H9 (cell line): Measurements from ENCODE around the gene MSI2. TPM values are rescaled to one million over a fixed set of nuclear protein-coding genes. Genes with fewer than 3 reads are reported as not detected.

Source experiments
- DNase-seq: peaks from one replicate; pipeline ENCODE4 v3.0.0-alpha.2; 2017
- H2AFZ ChIP-seq: one replicate; pipeline ENCODE4 v1.6.1; 2013; ENCODE audit warnings: mild to moderate bottlenecking, low read length, control low read depth, moderate library complexity
- H2AK5ac ChIP-seq: 2 replicates; pipeline ENCODE4 v1.6.1; 2013; ENCODE audit warnings: low read length, control low read depth, mixed read lengths; ENCODE audit not compliant: insufficient read length
- H2BK120ac ChIP-seq: one replicate; pipeline ENCODE4 v1.6.1; 2013; ENCODE audit warnings: low read depth, mild to moderate bottlenecking, low read length, control low read depth, inconsistent platforms; ENCODE audit not compliant: poor library complexity, severe bottlenecking
- H2BK12ac ChIP-seq: 2 replicates; pipeline ENCODE4 v1.6.1; 2013; ENCODE audit warnings: low read length, control low read depth, mixed read lengths, low read depth; ENCODE audit not compliant: insufficient read length
- H2BK15ac ChIP-seq: 2 replicates; pipeline ENCODE4 v1.6.1; 2013; ENCODE audit warnings: low read depth, low read length, control low read depth
- H2BK20ac ChIP-seq: one replicate; pipeline ENCODE4 v1.6.1; 2013; ENCODE audit warnings: low read depth, mild to moderate bottlenecking, low read length, control low read depth, inconsistent platforms; ENCODE audit not compliant: poor library complexity, severe bottlenecking
- H2BK5ac ChIP-seq: 2 replicates; pipeline ENCODE4 v1.6.1; 2013; ENCODE audit warnings: low read length, control low read depth, mixed read lengths; ENCODE audit not compliant: insufficient read length
- H3K14ac ChIP-seq: 2 replicates; pipeline ENCODE4 v1.6.1; 2013; ENCODE audit warnings: low read length, control low read depth; ENCODE audit not compliant: insufficient read depth
- H3K18ac ChIP-seq: 2 replicates; pipeline ENCODE4 v1.6.1; 2013; ENCODE audit warnings: low read depth, mild to moderate bottlenecking, mixed read lengths, low read length, control low read depth; ENCODE audit not compliant: insufficient read length
- H3K23ac ChIP-seq: 2 replicates; pipeline ENCODE4 v1.6.1; 2013; ENCODE audit warnings: low read length, control low read depth, mixed read lengths, low read depth; ENCODE audit not compliant: insufficient read length
- H3K23me2 ChIP-seq: 2 replicates; pipeline ENCODE4 v1.6.1; 2013; ENCODE audit warnings: low read depth, mild to moderate bottlenecking, mixed read lengths, low read length, control low read depth; ENCODE audit not compliant: insufficient read length, poor library complexity, severe bottlenecking
- H3K27ac ChIP-seq: 2 replicates; pipeline ENCODE4 v1.5.1; 2013; ENCODE audit warnings: low read length, control low read depth, mixed read lengths, low read depth; ENCODE audit not compliant: insufficient read length
- H3K27me3 ChIP-seq: 2 replicates; pipeline ENCODE4 v1.6.1; 2013; ENCODE audit warnings: low read length, control low read depth, inconsistent platforms; ENCODE audit not compliant: insufficient read depth
- H3K4ac ChIP-seq: 2 replicates; pipeline ENCODE4 v1.6.1; 2013; ENCODE audit warnings: low read depth, mild to moderate bottlenecking, control low read depth, inconsistent platforms, low read length, moderate library complexity
- H3K4me1 ChIP-seq: 2 replicates; pipeline ENCODE4 v1.6.1; 2013; ENCODE audit warnings: low read length, control low read depth, inconsistent platforms; ENCODE audit not compliant: insufficient read depth
- H3K4me2 ChIP-seq: 2 replicates; pipeline ENCODE4 v1.6.1; 2013; ENCODE audit warnings: low read length, control low read depth, mixed read lengths; ENCODE audit not compliant: insufficient read length, insufficient read depth
- H3K56ac ChIP-seq: 2 replicates; pipeline ENCODE4 v1.6.1; 2013; ENCODE audit warnings: low read depth, mild to moderate bottlenecking, mixed read lengths, low read length, control low read depth; ENCODE audit not compliant: insufficient read length
- H3K79me1 ChIP-seq: 2 replicates; pipeline ENCODE4 v1.6.1; 2013; ENCODE audit warnings: low read depth, mild to moderate bottlenecking, moderate library complexity, low read length, control low read depth, inconsistent platforms; ENCODE audit not compliant: insufficient read depth, poor library complexity, severe bottlenecking
- H3K79me2 ChIP-seq: 2 replicates; pipeline ENCODE4 v1.6.1; 2013; ENCODE audit warnings: low read length, control low read depth, inconsistent platforms; ENCODE audit not compliant: insufficient read depth
- H3K9ac ChIP-seq: 2 replicates; pipeline ENCODE4 v1.6.1; 2013; ENCODE audit warnings: low read length, control low read depth, mixed read lengths; ENCODE audit not compliant: insufficient read length; ENCODE audit errors: extremely low read depth
- H3K9me3 ChIP-seq: one replicate; pipeline ENCODE4 v1.6.1; 2013; ENCODE audit warnings: low read depth, low read length, inconsistent platforms; ENCODE audit not compliant: control insufficient read depth
- H3T11ph ChIP-seq: one replicate; pipeline ENCODE4 v1.6.1; 2013; ENCODE audit warnings: mild to moderate bottlenecking, low read length, control low read depth, inconsistent platforms
- H4K20me1 ChIP-seq: one replicate; pipeline ENCODE4 v1.6.1; 2013; ENCODE audit not compliant: control insufficient read depth, insufficient read length, insufficient read depth
- H4K5ac ChIP-seq: 2 replicates; pipeline ENCODE4 v1.6.1; 2013; ENCODE audit warnings: low read depth, mild to moderate bottlenecking, mixed read lengths, low read length, control low read depth; ENCODE audit not compliant: insufficient read length
- H4K8ac ChIP-seq: replicated peaks from 2 replicates; pipeline ENCODE4 v1.6.1; 2013; ENCODE audit warnings: low read length, control low read depth, mixed read lengths, low read depth; ENCODE audit not compliant: insufficient read length
- H4K91ac ChIP-seq: 2 replicates; pipeline ENCODE4 v1.6.1; 2013; ENCODE audit warnings: low read depth, mild to moderate bottlenecking, moderate library complexity, mixed read lengths, low read length, control low read depth; ENCODE audit not compliant: insufficient read length
- H3K27ac Mint-ChIP-seq, 3 experiments: 2 replicates in 2 of 3; 3 replicates in 1 of 3; pipeline ENCODE4 v1.8.0; 2020 to 2021; ENCODE audit warnings: mixed read lengths in 3 of 3, mild to moderate bottlenecking in 1 of 3, moderate library complexity in 1 of 3
- H3K27me3 Mint-ChIP-seq: 2 replicates; pipeline ENCODE4 v1.8.0; 2021; ENCODE audit warnings: low read depth, mild to moderate bottlenecking, moderate library complexity, mixed read lengths
- H3K36me3 Mint-ChIP-seq, 3 experiments: 2 replicates in 2 of 3; 3 replicates in 1 of 3; pipeline ENCODE4 v1.8.0; 2020 to 2021; ENCODE audit warnings: low read depth in 3 of 3, mixed read lengths in 3 of 3; ENCODE audit not compliant: insufficient read depth in 1 of 3
- H3K4me1 Mint-ChIP-seq, 2 experiments: 2 replicates each; pipeline ENCODE4 v1.8.0; 2020; ENCODE audit warnings: mixed read lengths in 2 of 2
- H3K4me3 Mint-ChIP-seq, 2 experiments: 2 replicates in 1 of 2; 3 replicates in 1 of 2; pipeline ENCODE4 v1.8.0; 2020 to 2021; ENCODE audit warnings: mild to moderate bottlenecking in 2 of 2, mixed read lengths in 2 of 2, moderate library complexity in 1 of 2
- H3K9me3 Mint-ChIP-seq, 2 experiments: 2 replicates in 1 of 2; 3 replicates in 1 of 2; pipeline ENCODE4 v1.8.0; 2020; ENCODE audit warnings: mild to moderate bottlenecking in 2 of 2, mixed read lengths in 2 of 2, moderate library complexity in 1 of 2
- WGBS: extraction: QIAGEN DNeasy Blood & Tissue Kit; methylation state at CpG from one replicate; pipeline ENCODE4 v1.1.7; 2013; ENCODE audit warnings: missing lambda C conversion rate, low lambda C conversion rate, mixed read lengths; ENCODE audit not compliant: insufficient read length; ENCODE audit errors: extremely low coverage; 5-methylcytosine and 5-hydroxymethylcytosine counted together
- total RNA-seq: library from RNA; stranded (reverse); gene quantifications from 2 replicates; pipeline ENCODE4 v1.2.1, GENCODE V29; 2021
- TF ChIP-seq, protein P1 (sequence below): fragments of 200-600 bp; sonication (generic); conservative IDR thresholded peaks from 3 replicates; pipeline ENCODE4 v1.8.0; 2021; ENCODE audit warnings: antibody characterized with exemption, mild to moderate bottlenecking

Gene MSI2
- total RNA-seq, 1 experiment from 2014 or later, result 98.5 TPM

DNA sequence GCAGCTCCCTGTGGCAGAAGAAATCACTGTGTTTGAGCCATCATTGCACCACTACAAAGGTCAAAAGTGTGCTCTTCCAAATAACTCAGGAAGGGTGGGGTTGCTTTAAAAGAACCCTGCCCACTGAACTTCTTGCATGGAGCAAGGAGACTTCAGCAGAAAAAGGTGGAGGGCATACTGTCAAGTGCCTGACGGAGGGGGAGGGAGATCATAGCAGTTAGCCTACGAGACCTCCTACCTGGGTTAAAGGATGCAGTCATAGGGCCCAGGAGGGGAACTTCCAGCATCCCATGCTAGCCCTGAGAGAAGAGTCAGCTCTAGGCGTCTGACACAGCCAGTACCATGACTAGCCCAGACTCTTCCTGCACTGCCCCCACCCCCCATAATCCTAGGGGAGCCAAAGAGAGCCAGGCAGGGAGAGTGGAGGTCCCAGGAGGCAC, 45.3 kb upstream of the MSI2 start:
- no peak overlapping the region for H3K27ac ChIP-seq
- no peak for DNase-seq
- TF ChIP-seq, protein P1, sequence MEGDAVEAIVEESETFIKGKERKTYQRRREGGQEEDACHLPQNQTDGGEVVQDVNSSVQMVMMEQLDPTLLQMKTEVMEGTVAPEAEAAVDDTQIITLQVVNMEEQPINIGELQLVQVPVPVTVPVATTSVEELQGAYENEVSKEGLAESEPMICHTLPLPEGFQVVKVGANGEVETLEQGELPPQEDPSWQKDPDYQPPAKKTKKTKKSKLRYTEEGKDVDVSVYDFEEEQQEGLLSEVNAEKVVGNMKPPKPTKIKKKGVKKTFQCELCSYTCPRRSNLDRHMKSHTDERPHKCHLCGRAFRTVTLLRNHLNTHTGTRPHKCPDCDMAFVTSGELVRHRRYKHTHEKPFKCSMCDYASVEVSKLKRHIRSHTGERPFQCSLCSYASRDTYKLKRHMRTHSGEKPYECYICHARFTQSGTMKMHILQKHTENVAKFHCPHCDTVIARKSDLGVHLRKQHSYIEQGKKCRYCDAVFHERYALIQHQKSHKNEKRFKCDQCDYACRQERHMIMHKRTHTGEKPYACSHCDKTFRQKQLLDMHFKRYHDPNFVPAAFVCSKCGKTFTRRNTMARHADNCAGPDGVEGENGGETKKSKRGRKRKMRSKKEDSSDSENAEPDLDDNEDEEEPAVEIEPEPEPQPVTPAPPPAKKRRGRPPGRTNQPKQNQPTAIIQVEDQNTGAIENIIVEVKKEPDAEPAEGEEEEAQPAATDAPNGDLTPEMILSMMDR, result no peak
- Mint-ChIP-seq H3K9me3 (peaks cover 15 to 17% of the 10 kb centered on the region in 2 experiments), H3K4me3 (no peak overlapping the region), H3K27ac (no peak overlapping the region), H3K27me3 (0 out of 2 replicates have a peak, but pooled peaks cover 1% of the 10 kb centered on the region), H3K4me1 (peaks cover 0 to 9% of the 10 kb centered on the region in 2 experiments; a peak in 2 of 4 replicates), H3K36me3 (peaks cover 0 to 13% (median 2%) of the 10 kb centered on the region in 3 experiments; a peak in 3 of 7 replicates)
- no peak overlapping the region for H2BK120ac ChIP-seq
- H3T11ph ChIP-seq, result no peak overlapping the region
- no peaks in the 10 kb centered on the region for H4K20me1 ChIP-seq
- H3K14ac ChIP-seq, result no peak overlapping the region
- H2BK20ac ChIP-seq, result no peak overlapping the region
- H3K4me1 ChIP-seq, result no peaks in the 10 kb centered on the region
- no peak overlapping the region for H2AFZ ChIP-seq
- no peaks in the 10 kb centered on the region for H3K9me3 ChIP-seq
- no peaks in the 10 kb centered on the region for H3K27me3 ChIP-seq
- no peak overlapping the region for H3K56ac ChIP-seq
- no peak overlapping the region for H3K18ac ChIP-seq
- no peak overlapping the region for H3K4me2 ChIP-seq
- no peak overlapping the region for H4K91ac ChIP-seq
- no peak overlapping the region for H2AK5ac ChIP-seq
- H3K79me2 ChIP-seq, result no peaks in the 10 kb centered on the region
- H3K23me2 ChIP-seq, result no peaks in the 10 kb centered on the region
- no peak overlapping the region for H4K5ac ChIP-seq
- H3K23ac ChIP-seq, result no peak overlapping the region
- H2BK12ac ChIP-seq, result no peak overlapping the region
- H3K79me1 ChIP-seq, result no peaks in the 10 kb centered on the region
- no peak overlapping the region for H4K8ac ChIP-seq
- no peak overlapping the region for H2BK5ac ChIP-seq
- no peak overlapping the region for H2BK15ac ChIP-seq
- H3K4ac ChIP-seq, result no peak overlapping the region
- no peak overlapping the region for H3K9ac ChIP-seq
- WGBS, result no CpG with 5 or more reads among the region's 3 CpGs
